CD14-positive monocyte (primary cell): ENCODE results near the gene BCAR1. TPM values are rescaled to one million over a fixed set of nuclear protein-coding genes. Genes with fewer than 3 reads are reported as not detected.

Source experiments
- DNase-seq, 3 donors: peaks; one replicate each; pipeline ENCODE4 v3.0.0-alpha.2; 2011 to 2022
- H2AFZ ChIP-seq: 2 replicates; pipeline ENCODE4 v1.6.0; 2012; ENCODE audit warnings: mild to moderate bottlenecking, low read depth, low read length, inconsistent platforms; ENCODE audit not compliant: insufficient read depth, poor library complexity, severe bottlenecking
- H3K27ac ChIP-seq, 2 donors: 1 replicate in 1 of 2; 2 replicates in 1 of 2; pipeline ENCODE4 v1.5.1; 2012 to 2013; ENCODE audit warnings: low read length in 2 of 2, control low read depth in 1 of 2, inconsistent platforms in 1 of 2, low read depth in 1 of 2, mild to moderate bottlenecking in 1 of 2
- H3K27me3 ChIP-seq, 2 donors: one replicate each; pipeline versions ENCODE4 v1.6.0 to v1.6.1; 2011 to 2013; ENCODE audit warnings: low read length in 2 of 2; ENCODE audit not compliant: control insufficient read depth in 2 of 2, insufficient read depth in 2 of 2
- H3K36me3 ChIP-seq, 2 donors: replicated peaks in 1 of 2; 1 replicate in 1 of 2; 2 replicates in 1 of 2; pipeline versions ENCODE4 v1.5.1 to v1.6.1; 2012 to 2013; ENCODE audit warnings: low read length in 2 of 2, control low read depth in 1 of 2, inconsistent platforms in 1 of 2, mild to moderate bottlenecking in 1 of 2; ENCODE audit not compliant: insufficient read depth in 2 of 2, control insufficient read depth in 1 of 2
- H3K4me1 ChIP-seq, 2 donors: 1 replicate in 1 of 2; 2 replicates in 1 of 2; pipeline versions ENCODE4 v1.5.1 to v1.6.1; 2012 to 2013; ENCODE audit warnings: low read length in 2 of 2, control low read depth in 1 of 2, inconsistent platforms in 1 of 2, mild to moderate bottlenecking in 1 of 2, moderate library complexity in 1 of 2; ENCODE audit not compliant: insufficient read depth in 2 of 2, control insufficient read depth in 1 of 2
- H3K4me2 ChIP-seq: replicated peaks from 2 replicates; pipeline ENCODE3; 2012; ENCODE audit warnings: low read length, moderate library complexity, mild to moderate bottlenecking; ENCODE audit not compliant: poor library complexity, severe bottlenecking; ENCODE audit errors: extremely low read depth
- H3K4me3 ChIP-seq, 3 experiments: fragments of 200-600 bp in 1 of 3; sonication (generic) in 1 of 3; replicated peaks in 1 of 3; 1 replicate in 2 of 3; 2 replicates in 1 of 3; pipeline ENCODE4 v1.5.1; 2011 to 2013; ENCODE audit warnings: low read length in 3 of 3, mild to moderate bottlenecking in 3 of 3, control low read depth in 2 of 3, low read depth in 2 of 3, inconsistent platforms in 1 of 3, moderate library complexity in 1 of 3
- H3K79me2 ChIP-seq: 2 replicates; pipeline ENCODE4 v1.6.0; 2012; ENCODE audit warnings: mild to moderate bottlenecking, control low read depth, inconsistent platforms, low read length, moderate library complexity; ENCODE audit not compliant: insufficient read depth
- H3K9ac ChIP-seq: 2 replicates; pipeline ENCODE4 v1.6.0; 2017; ENCODE audit warnings: low read length, mild to moderate bottlenecking; ENCODE audit not compliant: insufficient read depth, poor library complexity, severe bottlenecking
- H3K9me3 ChIP-seq, 2 donors: replicated peaks in 1 of 2; 1 replicate in 1 of 2; 2 replicates in 1 of 2; pipeline versions ENCODE4 v1.5.1 to v1.6.1; 2012 to 2013; ENCODE audit warnings: low read length in 2 of 2, control low read depth in 1 of 2; ENCODE audit not compliant: control insufficient read depth in 1 of 2, insufficient read depth in 1 of 2
- H4K20me1 ChIP-seq: 2 replicates; pipeline ENCODE4 v1.6.0; 2012; ENCODE audit warnings: mild to moderate bottlenecking, low read length, control low read depth, moderate library complexity; ENCODE audit not compliant: insufficient read depth
- H3K27ac Mint-ChIP-seq, 7 donors: one replicate each; pipeline ENCODE4 v1.8.0; 2020; ENCODE audit warnings: mild to moderate bottlenecking in 7 of 7, mixed read lengths in 7 of 7, moderate library complexity in 6 of 7, inconsistent platforms in 2 of 7
- H3K27me3 Mint-ChIP-seq, 3 donors: one replicate each; pipeline ENCODE4 v1.8.0; 2021 to 2022; ENCODE audit warnings: low read depth in 3 of 3, mild to moderate bottlenecking in 3 of 3, mixed read lengths in 3 of 3, moderate library complexity in 3 of 3, inconsistent platforms in 1 of 3
- H3K36me3 Mint-ChIP-seq, 2 donors: one replicate each; pipeline ENCODE4 v1.8.0; 2020; ENCODE audit warnings: mixed read lengths in 2 of 2, inconsistent platforms in 1 of 2, mild to moderate bottlenecking in 1 of 2
- H3K4me1 Mint-ChIP-seq: one replicate; pipeline ENCODE4 v1.8.0; 2020; ENCODE audit warnings: mild to moderate bottlenecking, mixed read lengths
- H3K4me3 Mint-ChIP-seq, 2 donors: one replicate each; pipeline ENCODE4 v1.8.0; 2020; ENCODE audit warnings: mild to moderate bottlenecking in 2 of 2, mixed read lengths in 2 of 2, moderate library complexity in 1 of 2
- H3K9me3 Mint-ChIP-seq, 7 donors: one replicate each; pipeline ENCODE4 v1.8.0; 2020 to 2022; ENCODE audit warnings: mixed read lengths in 7 of 7, mild to moderate bottlenecking in 6 of 7, moderate library complexity in 6 of 7, inconsistent platforms in 2 of 7
- WGBS: methylation state at CpG from one replicate; pipeline ENCODE4 v1.1.5; 2013; ENCODE audit warnings: missing lambda C conversion rate; ENCODE audit not compliant: insufficient coverage; 5-methylcytosine and 5-hydroxymethylcytosine counted together
- intact Hi-C, 2 donors: fragments of 100-400 bp; cut with micrococcal nuclease; formaldehyde crosslinking; loops; one replicate each; pipeline versions ENCODE4 v1.15.0 to v1.15.1; 2023
- polyA plus RNA-seq, 3 donors: library from polyadenylated mRNA; depleted of rRNA in 1 of 3; unstranded in 2 of 3; stranded (reverse) in 1 of 3; fragments of 300-500 nt in 2 of 3; fragments of >200 nt in 1 of 3; fragmentation: Illumina TruSeq in 2 of 3; gene quantifications; 1 replicate in 2 of 3; 2 replicates in 1 of 3; pipeline ENCODE4 v1.2.3, GENCODE V29; 2012 to 2021
- TF ChIP-seq, protein P1 (sequence below): fragments of 200-600 bp; IDR thresholded peaks from one replicate; pipeline ENCODE4 v1.8.0; 2022; ENCODE audit warnings: antibody characterized with exemption, mild to moderate bottlenecking

BCAR1 gene
- polyA plus RNA-seq, 3 donors: not detected

- no peak overlapping the region for H3K27ac ChIP-seq
- H3K4me3 ChIP-seq: no peak overlapping the region
- H3K4me3 Mint-ChIP-seq: peak overlapping the region in 1 of 2 donors; percentile 35
- no peaks in the 10 kb centered on the region for H3K79me2 ChIP-seq
- H3K27me3 Mint-ChIP-seq: peaks cover 75 to 97% (median 90%) of the 10 kb centered on the region in 3 donors
- no peak for DNase-seq
- H3K4me1 ChIP-seq: peaks cover 0 to 5% of the 10 kb centered on the region in 2 donors
- no peaks in the 10 kb centered on the region for H3K36me3 Mint-ChIP-seq
- TF ChIP-seq, protein P1, sequence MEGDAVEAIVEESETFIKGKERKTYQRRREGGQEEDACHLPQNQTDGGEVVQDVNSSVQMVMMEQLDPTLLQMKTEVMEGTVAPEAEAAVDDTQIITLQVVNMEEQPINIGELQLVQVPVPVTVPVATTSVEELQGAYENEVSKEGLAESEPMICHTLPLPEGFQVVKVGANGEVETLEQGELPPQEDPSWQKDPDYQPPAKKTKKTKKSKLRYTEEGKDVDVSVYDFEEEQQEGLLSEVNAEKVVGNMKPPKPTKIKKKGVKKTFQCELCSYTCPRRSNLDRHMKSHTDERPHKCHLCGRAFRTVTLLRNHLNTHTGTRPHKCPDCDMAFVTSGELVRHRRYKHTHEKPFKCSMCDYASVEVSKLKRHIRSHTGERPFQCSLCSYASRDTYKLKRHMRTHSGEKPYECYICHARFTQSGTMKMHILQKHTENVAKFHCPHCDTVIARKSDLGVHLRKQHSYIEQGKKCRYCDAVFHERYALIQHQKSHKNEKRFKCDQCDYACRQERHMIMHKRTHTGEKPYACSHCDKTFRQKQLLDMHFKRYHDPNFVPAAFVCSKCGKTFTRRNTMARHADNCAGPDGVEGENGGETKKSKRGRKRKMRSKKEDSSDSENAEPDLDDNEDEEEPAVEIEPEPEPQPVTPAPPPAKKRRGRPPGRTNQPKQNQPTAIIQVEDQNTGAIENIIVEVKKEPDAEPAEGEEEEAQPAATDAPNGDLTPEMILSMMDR: no peak
- H3K9ac ChIP-seq: no peak overlapping the region
- peaks cover 0 to 4% of the 10 kb centered on the region in 2 donors for H3K9me3 ChIP-seq
- intact Hi-C loops: no loop called here
- peaks cover 2% of the 10 kb centered on the region for H3K4me1 Mint-ChIP-seq
- peaks cover 0 to 7% (median 0%) of the 10 kb centered on the region in 7 donors for H3K9me3 Mint-ChIP-seq
- no peaks in the 10 kb centered on the region for H4K20me1 ChIP-seq
- H2AFZ ChIP-seq: no peak overlapping the region
- peak overlapping the region in 1 of 7 donors; percentile 52 for H3K27ac Mint-ChIP-seq
- WGBS: 95% methylated on average over 6 of the region's 10 CpGs
- no peak overlapping the region for H3K4me2 ChIP-seq
- H3K27me3 ChIP-seq: peaks cover 16 to 92% of the 10 kb centered on the region in 2 donors
- H3K36me3 ChIP-seq: no peaks in the 10 kb centered on the region
These were observed 9.6 kb upstream of the BCAR1 start for GRCh38 chr16:75260851-75261589.

DNA sequence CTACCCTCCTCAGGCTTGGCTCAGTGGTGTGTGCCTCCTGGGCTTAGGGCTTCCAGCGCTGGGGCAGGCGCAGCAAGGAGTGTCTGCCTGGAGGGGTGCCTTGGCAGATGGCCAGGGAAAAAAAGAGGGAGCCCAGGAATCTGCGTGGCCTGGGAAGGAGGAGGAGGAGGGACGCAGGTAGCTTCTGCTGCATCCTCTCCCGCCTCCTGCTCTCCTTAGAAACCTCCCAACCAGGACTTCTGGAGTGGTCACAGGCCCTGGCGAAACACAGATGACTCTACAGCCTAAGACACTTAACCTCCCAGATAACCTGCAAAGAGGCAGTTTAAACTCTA is 7.3 kb upstream of the BCAR1 start:
- DNase-seq: no peak
- Histone ChIP-seq H3K36me3 (no peaks in the 10 kb centered on the region), H3K4me1 (no peaks in the 10 kb centered on the region), H3K27ac (no peak overlapping the region), H3K4me3 (no peak overlapping the region), H3K79me2 (no peaks in the 10 kb centered on the region), H3K9ac (no peak overlapping the region), H4K20me1 (no peaks in the 10 kb centered on the region), H3K27me3 (peaks cover 4 to 93% of the 10 kb centered on the region in 2 donors), H2AFZ (no peak overlapping the region), H3K4me2 (no peak overlapping the region), H3K9me3 (no peaks in the 10 kb centered on the region)
- H3K4me1 Mint-ChIP-seq: no peaks in the 10 kb centered on the region
- no peak overlapping the region for H3K27ac Mint-ChIP-seq
- H3K27me3 Mint-ChIP-seq: peaks cover 84 to 100% (median 95%) of the 10 kb centered on the region in 3 donors
- TF ChIP-seq, protein P1: no peak
- H3K9me3 Mint-ChIP-seq: peaks cover 0 to 3% (median 0%) of the 10 kb centered on the region in 7 donors
- no peaks in the 10 kb centered on the region for H3K36me3 Mint-ChIP-seq
- intact Hi-C loops: no loop called here
- no peak overlapping the region for H3K4me3 Mint-ChIP-seq
- WGBS: 100% methylated on average over 1 of the region's 6 CpGs
